ENCODE data around the gene TPX2.
A peak's percentile ranks its signal among the peaks of the same experiment; 100 is the strongest.

Gene TPX2, protein sequence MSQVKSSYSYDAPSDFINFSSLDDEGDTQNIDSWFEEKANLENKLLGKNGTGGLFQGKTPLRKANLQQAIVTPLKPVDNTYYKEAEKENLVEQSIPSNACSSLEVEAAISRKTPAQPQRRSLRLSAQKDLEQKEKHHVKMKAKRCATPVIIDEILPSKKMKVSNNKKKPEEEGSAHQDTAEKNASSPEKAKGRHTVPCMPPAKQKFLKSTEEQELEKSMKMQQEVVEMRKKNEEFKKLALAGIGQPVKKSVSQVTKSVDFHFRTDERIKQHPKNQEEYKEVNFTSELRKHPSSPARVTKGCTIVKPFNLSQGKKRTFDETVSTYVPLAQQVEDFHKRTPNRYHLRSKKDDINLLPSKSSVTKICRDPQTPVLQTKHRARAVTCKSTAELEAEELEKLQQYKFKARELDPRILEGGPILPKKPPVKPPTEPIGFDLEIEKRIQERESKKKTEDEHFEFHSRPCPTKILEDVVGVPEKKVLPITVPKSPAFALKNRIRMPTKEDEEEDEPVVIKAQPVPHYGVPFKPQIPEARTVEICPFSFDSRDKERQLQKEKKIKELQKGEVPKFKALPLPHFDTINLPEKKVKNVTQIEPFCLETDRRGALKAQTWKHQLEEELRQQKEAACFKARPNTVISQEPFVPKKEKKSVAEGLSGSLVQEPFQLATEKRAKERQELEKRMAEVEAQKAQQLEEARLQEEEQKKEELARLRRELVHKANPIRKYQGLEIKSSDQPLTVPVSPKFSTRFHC

GRCh38 chr20:31738729-31739549 lies at the start of gene TPX2:
Gene TPX2, plus strand, starts transcription at chr20:31739290. Its CDS starts 18,187 bp downstream, at chr20:31757477.
- peak; percentile 96 to 97 for DNase-seq
- H3K36me3 ChIP-seq: no peaks in the 10 kb centered on the region
- H3K27me3 ChIP-seq: no peaks in the 10 kb centered on the region
- intact Hi-C loops (cut with DNase I; ENCODE audit: low total_unique reads): loop anchor here (5.0 kb wide), 1 partner anchor 108 kb away; the partner anchor contains the start of gene FOXS1
- peak within 1 kb of the TSS; percentile 73 to 79 for H3K27ac ChIP-seq
- peak within 1 kb of the TSS; percentile 57 to 61 for H3K4me3 ChIP-seq
- no peaks in the 10 kb centered on the region for H3K9me3 ChIP-seq
- peaks cover 0 to 10% (median 5%) of the 10 kb centered on the region in 4 donors for H3K4me1 ChIP-seq
- TF ChIP-seq, protein P1, sequence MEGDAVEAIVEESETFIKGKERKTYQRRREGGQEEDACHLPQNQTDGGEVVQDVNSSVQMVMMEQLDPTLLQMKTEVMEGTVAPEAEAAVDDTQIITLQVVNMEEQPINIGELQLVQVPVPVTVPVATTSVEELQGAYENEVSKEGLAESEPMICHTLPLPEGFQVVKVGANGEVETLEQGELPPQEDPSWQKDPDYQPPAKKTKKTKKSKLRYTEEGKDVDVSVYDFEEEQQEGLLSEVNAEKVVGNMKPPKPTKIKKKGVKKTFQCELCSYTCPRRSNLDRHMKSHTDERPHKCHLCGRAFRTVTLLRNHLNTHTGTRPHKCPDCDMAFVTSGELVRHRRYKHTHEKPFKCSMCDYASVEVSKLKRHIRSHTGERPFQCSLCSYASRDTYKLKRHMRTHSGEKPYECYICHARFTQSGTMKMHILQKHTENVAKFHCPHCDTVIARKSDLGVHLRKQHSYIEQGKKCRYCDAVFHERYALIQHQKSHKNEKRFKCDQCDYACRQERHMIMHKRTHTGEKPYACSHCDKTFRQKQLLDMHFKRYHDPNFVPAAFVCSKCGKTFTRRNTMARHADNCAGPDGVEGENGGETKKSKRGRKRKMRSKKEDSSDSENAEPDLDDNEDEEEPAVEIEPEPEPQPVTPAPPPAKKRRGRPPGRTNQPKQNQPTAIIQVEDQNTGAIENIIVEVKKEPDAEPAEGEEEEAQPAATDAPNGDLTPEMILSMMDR (IDR thresholded peaks at IDR 0.05): peak; percentile 21 to 39

DNA sequence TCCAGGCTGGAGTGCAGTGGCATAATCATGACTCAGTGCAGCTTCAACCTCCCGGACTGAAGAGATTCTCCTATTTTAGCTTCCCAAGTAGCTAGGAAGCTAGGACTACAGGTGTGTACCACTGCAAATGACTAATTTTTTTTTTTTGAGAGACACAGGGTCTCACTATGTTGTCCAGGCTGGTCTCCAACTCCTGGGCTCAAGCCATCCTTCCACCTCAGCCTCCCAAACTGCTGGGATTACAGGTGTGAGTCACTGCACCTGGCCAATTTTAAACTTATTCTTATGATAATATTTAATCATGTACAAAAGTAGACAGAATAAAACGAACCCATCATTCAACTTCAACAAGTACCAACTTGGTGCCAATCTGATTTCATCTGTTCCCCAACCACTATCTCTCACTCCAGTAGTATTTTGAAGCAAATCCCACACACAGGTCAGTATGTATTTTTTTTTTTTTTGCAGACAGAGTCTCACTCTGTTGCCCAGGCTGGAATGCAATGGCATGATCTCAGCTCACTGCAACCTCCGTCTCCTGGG lies 48.9 kb upstream of the TPX2 start:
- no peak overlapping the region for H3K4me3 ChIP-seq
- no peaks in the 10 kb centered on the region for H3K9me3 ChIP-seq
- H3K36me3 ChIP-seq: peaks cover 0 to 34% (median 27%) of the 10 kb centered on the region in 3 donors
- no peak overlapping the region for H3K27ac ChIP-seq
- intact Hi-C loops (cut with DNase I; ENCODE audit: low total_unique reads): no loop called here
- peaks cover 0 to 80% (median 19%) of the 10 kb centered on the region in 4 donors for H3K4me1 ChIP-seq
- H3K27me3 ChIP-seq: no peaks in the 10 kb centered on the region
- TF ChIP-seq, protein P1 (IDR thresholded peaks at IDR 0.05): no peak
- DNase-seq: no peak

GRCh38 chr20:31691646-31692275 lies 47.3 kb upstream of the TPX2 start:
- no peak overlapping the region for H3K4me3 ChIP-seq
- no peaks in the 10 kb centered on the region for H3K27me3 ChIP-seq
- TF ChIP-seq, protein P1 (IDR thresholded peaks at IDR 0.05): no peak
- intact Hi-C loops (cut with DNase I; ENCODE audit: low total_unique reads): no loop called here
- H3K36me3 ChIP-seq: peaks cover 0 to 29% (median 22%) of the 10 kb centered on the region in 3 donors
- no peaks in the 10 kb centered on the region for H3K9me3 ChIP-seq
- no peak for DNase-seq
- peaks cover 0 to 80% (median 25%) of the 10 kb centered on the region in 4 donors for H3K4me1 ChIP-seq
- H3K27ac ChIP-seq: peak overlapping the region in 1 of 2 donors; percentile 20

GRCh38 chr20:31693402-31693801 lies 45.7 kb upstream of the TPX2 start:
- TF ChIP-seq, protein P1 (IDR thresholded peaks at IDR 0.05): no peak
- Histone ChIP-seq H3K9me3 (no peaks in the 10 kb centered on the region), H3K4me3 (no peak overlapping the region), H3K4me1 (peaks cover 0 to 90% (median 28%) of the 10 kb centered on the region in 4 donors), H3K27me3 (no peaks in the 10 kb centered on the region), H3K27ac (no peak overlapping the region), H3K36me3 (peaks cover 0 to 15% (median 15%) of the 10 kb centered on the region in 3 donors)
- DNase-seq: no peak
- intact Hi-C loops (cut with DNase I; ENCODE audit: low total_unique reads): no loop called here

Data from tibial artery (tissue), 4 donors.